ENCODE results near the gene BLACAT1. TPM values are rescaled to one million over a fixed set of nuclear protein-coding genes. Genes with fewer than 3 reads are reported as not detected.
A peak's percentile ranks its signal among the peaks of the same experiment; 100 is the strongest.

BLACAT1 gene
- total RNA-seq, 1 donor from 2014 or later, result 2.0 TPM

DNA sequence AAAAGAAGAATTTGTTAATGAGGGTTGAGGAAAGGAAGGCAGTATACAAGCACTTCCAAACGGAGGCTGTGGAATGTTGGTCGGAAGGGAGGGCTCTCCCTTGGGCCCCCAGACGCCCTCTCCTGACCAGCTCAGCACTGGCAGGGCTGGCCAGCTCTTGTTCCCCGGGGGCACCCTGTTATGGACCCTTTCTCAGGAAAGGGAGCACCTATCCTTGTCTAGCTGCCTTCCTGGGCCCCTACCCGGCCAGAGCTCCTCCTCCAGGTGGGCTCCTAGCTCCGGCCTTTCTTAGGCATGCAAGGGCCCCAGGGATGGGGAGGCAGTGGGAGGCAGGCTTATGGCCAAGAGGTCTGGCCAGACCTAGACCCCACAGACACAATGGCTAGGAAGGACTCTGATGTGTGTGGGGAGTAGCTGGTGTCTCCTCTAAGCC is 926 bp downstream of the BLACAT1 start:
- no peaks in the 10 kb centered on the region for H3K36me3 ChIP-seq (ENCODE audit: control insufficient read depth, insufficient read depth, low read length)
- DNase-seq (ENCODE audit: low read depth), result no peak
- no peak overlapping the region for H3K4me3 ChIP-seq (ENCODE audit: low read depth, low read length)
- TF ChIP-seq, protein P1, sequence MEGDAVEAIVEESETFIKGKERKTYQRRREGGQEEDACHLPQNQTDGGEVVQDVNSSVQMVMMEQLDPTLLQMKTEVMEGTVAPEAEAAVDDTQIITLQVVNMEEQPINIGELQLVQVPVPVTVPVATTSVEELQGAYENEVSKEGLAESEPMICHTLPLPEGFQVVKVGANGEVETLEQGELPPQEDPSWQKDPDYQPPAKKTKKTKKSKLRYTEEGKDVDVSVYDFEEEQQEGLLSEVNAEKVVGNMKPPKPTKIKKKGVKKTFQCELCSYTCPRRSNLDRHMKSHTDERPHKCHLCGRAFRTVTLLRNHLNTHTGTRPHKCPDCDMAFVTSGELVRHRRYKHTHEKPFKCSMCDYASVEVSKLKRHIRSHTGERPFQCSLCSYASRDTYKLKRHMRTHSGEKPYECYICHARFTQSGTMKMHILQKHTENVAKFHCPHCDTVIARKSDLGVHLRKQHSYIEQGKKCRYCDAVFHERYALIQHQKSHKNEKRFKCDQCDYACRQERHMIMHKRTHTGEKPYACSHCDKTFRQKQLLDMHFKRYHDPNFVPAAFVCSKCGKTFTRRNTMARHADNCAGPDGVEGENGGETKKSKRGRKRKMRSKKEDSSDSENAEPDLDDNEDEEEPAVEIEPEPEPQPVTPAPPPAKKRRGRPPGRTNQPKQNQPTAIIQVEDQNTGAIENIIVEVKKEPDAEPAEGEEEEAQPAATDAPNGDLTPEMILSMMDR (IDR thresholded peaks at IDR 0.05; ENCODE audit: insufficient read depth, low read length, poor library complexity, severe bottlenecking), result peak; percentile 29
- H3K27me3 ChIP-seq (ENCODE audit: control insufficient read depth, insufficient read depth, low read length), result peaks cover 60% of the 10 kb centered on the region

DNA sequence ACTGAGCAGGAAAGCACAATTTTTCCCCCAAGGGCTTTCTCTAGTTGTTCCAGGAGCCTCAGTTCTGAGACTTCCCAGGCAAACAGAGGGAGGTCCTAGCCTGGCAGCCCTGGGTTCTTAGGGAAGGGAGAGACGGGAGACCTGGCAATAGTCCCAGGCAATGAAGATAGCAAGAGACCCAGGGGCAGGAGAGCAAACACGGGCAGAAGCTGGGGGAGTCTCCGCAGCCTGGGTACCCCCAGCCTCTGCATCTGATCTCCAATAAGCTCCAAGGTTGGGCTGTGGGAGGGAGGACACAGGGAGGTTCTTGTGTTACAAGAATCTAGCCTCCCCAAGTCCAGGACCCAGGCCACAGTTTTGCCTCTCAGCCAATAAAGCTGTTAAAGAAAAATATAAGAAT is 2.4 kb downstream of the BLACAT1 start:
- no peak for DNase-seq (ENCODE audit: low read depth)
- TF ChIP-seq, protein P1 (IDR thresholded peaks at IDR 0.05; ENCODE audit: insufficient read depth, low read length, poor library complexity, severe bottlenecking), result no peak
- no peak overlapping the region for H3K4me3 ChIP-seq (ENCODE audit: low read depth, low read length)
- H3K36me3 ChIP-seq (ENCODE audit: control insufficient read depth, insufficient read depth, low read length), result no peaks in the 10 kb centered on the region
- H3K27me3 ChIP-seq (ENCODE audit: control insufficient read depth, insufficient read depth, low read length), result peaks cover 57% of the 10 kb centered on the region

DNA sequence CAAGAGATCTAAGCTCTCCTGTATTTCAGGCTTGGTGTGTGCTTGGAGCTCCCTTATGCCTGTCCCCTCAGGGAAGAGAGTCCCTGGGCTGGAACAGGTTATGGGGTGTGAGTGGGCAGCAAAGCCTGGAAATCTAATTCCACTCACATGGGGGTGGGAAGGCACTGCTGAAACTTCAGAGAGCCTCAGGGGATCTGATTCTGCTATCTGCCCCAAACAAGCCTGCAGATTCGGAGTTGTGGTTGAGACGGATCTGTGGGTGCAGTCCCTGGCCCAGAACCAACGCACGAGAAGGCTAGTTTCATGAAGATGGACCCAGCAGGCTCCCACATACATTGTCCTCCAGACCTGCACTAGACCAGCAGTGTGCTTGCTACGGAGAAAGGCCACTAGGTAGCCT is 2.9 kb downstream of the BLACAT1 start:
- TF ChIP-seq, protein P1 (IDR thresholded peaks at IDR 0.05; ENCODE audit: insufficient read depth, low read length, poor library complexity, severe bottlenecking), result no peak
- DNase-seq (ENCODE audit: low read depth), result no peak
- Histone ChIP-seq H3K4me3 (ENCODE audit: low read depth, low read length) (no peak overlapping the region), H3K36me3 (ENCODE audit: control insufficient read depth, insufficient read depth, low read length) (no peaks in the 10 kb centered on the region), H3K27me3 (ENCODE audit: control insufficient read depth, insufficient read depth, low read length) (peaks cover 53% of the 10 kb centered on the region)

DNA sequence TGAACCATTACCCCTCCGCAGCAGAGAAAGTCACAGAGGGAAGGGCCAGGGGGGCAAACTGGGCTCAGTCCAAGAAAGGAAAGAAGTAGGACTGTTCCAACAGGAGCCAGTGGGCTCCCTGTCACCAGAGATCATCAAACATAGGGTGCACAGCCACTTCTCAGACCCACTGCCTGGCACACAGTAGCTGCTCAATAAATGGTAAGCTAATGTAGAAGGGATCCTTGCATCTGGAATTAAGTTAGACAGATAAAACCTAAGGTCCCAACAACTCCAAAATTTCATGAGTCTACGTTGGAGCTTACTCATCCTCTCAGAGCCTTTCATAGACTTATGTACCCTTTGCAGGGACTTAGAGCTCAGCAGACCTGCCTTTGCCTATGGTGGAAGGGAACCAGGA is 3.5 kb downstream of the BLACAT1 start:
- no peak overlapping the region for H3K4me3 ChIP-seq (ENCODE audit: low read depth, low read length)
- TF ChIP-seq, protein P1 (IDR thresholded peaks at IDR 0.05; ENCODE audit: insufficient read depth, low read length, poor library complexity, severe bottlenecking), result no peak
- no peaks in the 10 kb centered on the region for H3K36me3 ChIP-seq (ENCODE audit: control insufficient read depth, insufficient read depth, low read length)
- peaks cover 48% of the 10 kb centered on the region for H3K27me3 ChIP-seq (ENCODE audit: control insufficient read depth, insufficient read depth, low read length)
- DNase-seq (ENCODE audit: low read depth), result no peak

DNA sequence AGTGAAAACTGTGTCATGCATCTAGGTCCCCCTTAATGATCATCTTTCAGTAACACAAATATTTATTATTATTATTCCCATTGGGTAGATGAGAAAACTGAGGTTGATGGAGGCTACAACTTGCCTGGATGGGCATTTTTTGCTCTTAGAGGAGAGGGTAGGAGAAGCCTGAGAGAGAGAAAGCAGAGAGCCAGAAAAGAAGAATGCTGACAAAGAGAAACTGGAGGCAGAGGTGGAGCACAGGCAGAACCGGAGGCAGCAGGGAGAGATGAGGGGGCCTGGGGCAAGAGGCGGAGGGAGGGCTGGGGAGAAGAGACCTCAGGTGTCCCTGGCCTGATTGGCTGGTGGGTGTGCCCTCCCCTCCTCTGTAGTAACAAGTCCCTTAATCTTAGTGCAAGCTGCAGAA is 4.1 kb downstream of the BLACAT1 start:
- TF ChIP-seq, protein P1 (IDR thresholded peaks at IDR 0.05; ENCODE audit: insufficient read depth, low read length, poor library complexity, severe bottlenecking), result no peak
- H3K36me3 ChIP-seq (ENCODE audit: control insufficient read depth, insufficient read depth, low read length), result no peaks in the 10 kb centered on the region
- peaks cover 43% of the 10 kb centered on the region for H3K27me3 ChIP-seq (ENCODE audit: control insufficient read depth, insufficient read depth, low read length)
- no peak for DNase-seq (ENCODE audit: low read depth)
- no peak overlapping the region for H3K4me3 ChIP-seq (ENCODE audit: low read depth, low read length)

DNA sequence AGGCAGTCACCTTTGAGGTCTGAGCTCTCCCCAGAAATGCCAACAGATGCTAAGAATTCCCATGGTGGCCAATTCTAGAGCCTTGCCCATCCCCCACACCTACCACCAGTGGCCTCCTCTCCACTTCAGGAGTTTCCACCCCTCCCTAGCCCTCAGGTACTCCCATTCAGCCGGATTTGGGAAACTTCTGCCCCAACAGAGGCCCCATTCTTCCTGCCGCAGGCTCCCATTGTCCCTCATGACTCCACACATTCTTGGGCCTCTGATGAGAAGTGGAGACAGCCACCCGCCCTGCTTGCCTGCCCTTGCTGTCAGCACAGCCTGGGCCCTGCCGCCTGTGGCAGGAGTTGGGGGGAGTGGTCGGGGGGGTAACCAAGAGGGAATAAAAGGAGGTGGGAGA is 4.6 kb downstream of the BLACAT1 start:
- TF ChIP-seq, protein P1 (IDR thresholded peaks at IDR 0.05; ENCODE audit: insufficient read depth, low read length, poor library complexity, severe bottlenecking), result no peak
- peaks cover 38% of the 10 kb centered on the region for H3K27me3 ChIP-seq (ENCODE audit: control insufficient read depth, insufficient read depth, low read length)
- H3K4me3 ChIP-seq (ENCODE audit: low read depth, low read length), result no peak overlapping the region
- DNase-seq (ENCODE audit: low read depth), result no peak
- H3K36me3 ChIP-seq (ENCODE audit: control insufficient read depth, insufficient read depth, low read length), result no peaks in the 10 kb centered on the region
